H1 (cell line): ENCODE measurements around the gene BRAT1. TPM values are rescaled to one million over a fixed set of nuclear protein-coding genes. Genes with fewer than 3 reads are reported as not detected.

Experiments
- CREB1 ChIP-seq: IDR thresholded peaks from 2 replicates; pipeline ENCODE4 v1.6.1; 2012; ENCODE audit warnings: inconsistent platforms
- POLR2A ChIP-seq, 2 experiments: IDR thresholded peaks; 1 replicate in 1 of 2; 2 replicates in 1 of 2; pipeline ENCODE4 v1.6.1; 2011; ENCODE audit warnings: low read depth in 2 of 2, low read length in 2 of 2, mild to moderate bottlenecking in 2 of 2; ENCODE audit errors: control extremely low read depth in 1 of 2
- RBBP5 ChIP-seq: IDR thresholded peaks from 2 replicates; pipeline ENCODE4 v1.7.1; 2012; ENCODE audit warnings: low read depth, mild to moderate bottlenecking, inconsistent platforms, low read length, moderate library complexity, borderline replicate concordance
- polyA plus RNA-seq, 7 experiments: library from polyadenylated mRNA; depleted of rRNA in 3 of 7; stranded (reverse) in 5 of 7; unstranded in 2 of 7; fragments of >200 nt in 5 of 7; fragments of 200-250 nt in 2 of 7; gene quantifications; 1 replicate in 5 of 7; 2 replicates in 1 of 7; 4 replicates in 1 of 7; pipeline versions ENCODE4 v1.2.1 to v1.2.3, GENCODE V29; 2011 to 2013; ENCODE audit warnings: missing spikeins in 2 of 7, mixed read lengths in 2 of 7
- total RNA-seq: library from RNA; stranded (reverse); fragmentation: NEBNext Ultra II Directional; extraction: Animal tissue kit (Norgen Biotek cat#: 25700); gene quantifications from 2 replicates; pipeline ENCODE4 v1.2.1, GENCODE V29; 2021
- TF ChIP-seq, protein P1 (sequence below): fragments of 300-600 bp; sonication (generic); IDR thresholded peaks from 2 replicates; pipeline ENCODE4 v1.7.1; 2012; ENCODE audit warnings: low read length, moderate library complexity, mild to moderate bottlenecking, inconsistent platforms; ENCODE audit not compliant: insufficient replicate concordance
- TF ChIP-seq, protein P2 (sequence below): IDR thresholded peaks from 2 replicates; pipeline ENCODE4 v1.6.1; 2012; ENCODE audit warnings: inconsistent platforms

Gene BRAT1
- total and polyA plus RNA-seq, 2 of the 8 experiments (the other 6 are each of a cell fraction or from before 2014, with no cell fraction given): 36.8 to 42.3 TPM

DNA sequence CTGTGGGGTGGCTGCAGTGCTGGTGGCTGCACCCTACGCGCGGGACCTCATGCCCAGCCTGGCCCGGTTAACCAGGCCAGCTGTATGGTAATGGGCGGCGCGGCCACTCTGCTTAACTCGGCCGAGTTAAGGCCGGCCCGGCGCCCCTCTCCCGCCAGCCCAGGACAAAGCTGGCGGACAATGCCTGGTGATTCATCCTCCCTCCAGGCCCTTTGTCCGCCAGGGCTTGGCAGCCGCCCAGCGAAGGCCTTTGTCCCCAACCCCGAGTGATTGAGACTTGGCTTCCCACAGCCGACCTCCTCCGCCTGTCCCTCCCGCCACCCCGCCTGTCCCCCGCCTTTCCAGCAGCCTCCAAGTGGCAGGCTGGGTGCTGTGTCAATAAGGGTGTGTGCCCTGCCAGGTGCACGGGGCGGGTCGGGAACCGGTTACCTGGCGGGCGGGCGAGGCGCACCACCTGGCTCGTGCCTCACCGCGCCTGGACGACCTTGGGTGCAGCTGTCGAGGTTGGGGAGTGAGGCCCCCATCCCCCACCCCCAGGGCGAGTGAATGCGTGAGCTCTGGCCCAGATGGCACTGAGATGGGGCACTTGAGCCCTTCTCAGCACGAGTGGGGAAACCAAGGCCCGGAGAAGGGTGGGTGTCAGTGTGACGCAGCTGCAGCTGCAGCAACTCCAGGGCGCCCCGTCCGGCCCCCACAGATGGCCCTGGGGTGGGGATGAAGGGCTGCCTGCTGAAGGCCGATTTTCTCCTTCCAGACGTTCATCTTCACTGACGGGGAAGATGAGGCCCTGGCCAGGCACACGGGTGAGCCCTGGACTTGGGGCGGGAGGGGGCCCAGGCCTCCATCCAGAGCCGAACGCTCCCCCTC is 31.1 kb downstream of the BRAT1 start (continued):
- TF ChIP-seq, protein P1, sequence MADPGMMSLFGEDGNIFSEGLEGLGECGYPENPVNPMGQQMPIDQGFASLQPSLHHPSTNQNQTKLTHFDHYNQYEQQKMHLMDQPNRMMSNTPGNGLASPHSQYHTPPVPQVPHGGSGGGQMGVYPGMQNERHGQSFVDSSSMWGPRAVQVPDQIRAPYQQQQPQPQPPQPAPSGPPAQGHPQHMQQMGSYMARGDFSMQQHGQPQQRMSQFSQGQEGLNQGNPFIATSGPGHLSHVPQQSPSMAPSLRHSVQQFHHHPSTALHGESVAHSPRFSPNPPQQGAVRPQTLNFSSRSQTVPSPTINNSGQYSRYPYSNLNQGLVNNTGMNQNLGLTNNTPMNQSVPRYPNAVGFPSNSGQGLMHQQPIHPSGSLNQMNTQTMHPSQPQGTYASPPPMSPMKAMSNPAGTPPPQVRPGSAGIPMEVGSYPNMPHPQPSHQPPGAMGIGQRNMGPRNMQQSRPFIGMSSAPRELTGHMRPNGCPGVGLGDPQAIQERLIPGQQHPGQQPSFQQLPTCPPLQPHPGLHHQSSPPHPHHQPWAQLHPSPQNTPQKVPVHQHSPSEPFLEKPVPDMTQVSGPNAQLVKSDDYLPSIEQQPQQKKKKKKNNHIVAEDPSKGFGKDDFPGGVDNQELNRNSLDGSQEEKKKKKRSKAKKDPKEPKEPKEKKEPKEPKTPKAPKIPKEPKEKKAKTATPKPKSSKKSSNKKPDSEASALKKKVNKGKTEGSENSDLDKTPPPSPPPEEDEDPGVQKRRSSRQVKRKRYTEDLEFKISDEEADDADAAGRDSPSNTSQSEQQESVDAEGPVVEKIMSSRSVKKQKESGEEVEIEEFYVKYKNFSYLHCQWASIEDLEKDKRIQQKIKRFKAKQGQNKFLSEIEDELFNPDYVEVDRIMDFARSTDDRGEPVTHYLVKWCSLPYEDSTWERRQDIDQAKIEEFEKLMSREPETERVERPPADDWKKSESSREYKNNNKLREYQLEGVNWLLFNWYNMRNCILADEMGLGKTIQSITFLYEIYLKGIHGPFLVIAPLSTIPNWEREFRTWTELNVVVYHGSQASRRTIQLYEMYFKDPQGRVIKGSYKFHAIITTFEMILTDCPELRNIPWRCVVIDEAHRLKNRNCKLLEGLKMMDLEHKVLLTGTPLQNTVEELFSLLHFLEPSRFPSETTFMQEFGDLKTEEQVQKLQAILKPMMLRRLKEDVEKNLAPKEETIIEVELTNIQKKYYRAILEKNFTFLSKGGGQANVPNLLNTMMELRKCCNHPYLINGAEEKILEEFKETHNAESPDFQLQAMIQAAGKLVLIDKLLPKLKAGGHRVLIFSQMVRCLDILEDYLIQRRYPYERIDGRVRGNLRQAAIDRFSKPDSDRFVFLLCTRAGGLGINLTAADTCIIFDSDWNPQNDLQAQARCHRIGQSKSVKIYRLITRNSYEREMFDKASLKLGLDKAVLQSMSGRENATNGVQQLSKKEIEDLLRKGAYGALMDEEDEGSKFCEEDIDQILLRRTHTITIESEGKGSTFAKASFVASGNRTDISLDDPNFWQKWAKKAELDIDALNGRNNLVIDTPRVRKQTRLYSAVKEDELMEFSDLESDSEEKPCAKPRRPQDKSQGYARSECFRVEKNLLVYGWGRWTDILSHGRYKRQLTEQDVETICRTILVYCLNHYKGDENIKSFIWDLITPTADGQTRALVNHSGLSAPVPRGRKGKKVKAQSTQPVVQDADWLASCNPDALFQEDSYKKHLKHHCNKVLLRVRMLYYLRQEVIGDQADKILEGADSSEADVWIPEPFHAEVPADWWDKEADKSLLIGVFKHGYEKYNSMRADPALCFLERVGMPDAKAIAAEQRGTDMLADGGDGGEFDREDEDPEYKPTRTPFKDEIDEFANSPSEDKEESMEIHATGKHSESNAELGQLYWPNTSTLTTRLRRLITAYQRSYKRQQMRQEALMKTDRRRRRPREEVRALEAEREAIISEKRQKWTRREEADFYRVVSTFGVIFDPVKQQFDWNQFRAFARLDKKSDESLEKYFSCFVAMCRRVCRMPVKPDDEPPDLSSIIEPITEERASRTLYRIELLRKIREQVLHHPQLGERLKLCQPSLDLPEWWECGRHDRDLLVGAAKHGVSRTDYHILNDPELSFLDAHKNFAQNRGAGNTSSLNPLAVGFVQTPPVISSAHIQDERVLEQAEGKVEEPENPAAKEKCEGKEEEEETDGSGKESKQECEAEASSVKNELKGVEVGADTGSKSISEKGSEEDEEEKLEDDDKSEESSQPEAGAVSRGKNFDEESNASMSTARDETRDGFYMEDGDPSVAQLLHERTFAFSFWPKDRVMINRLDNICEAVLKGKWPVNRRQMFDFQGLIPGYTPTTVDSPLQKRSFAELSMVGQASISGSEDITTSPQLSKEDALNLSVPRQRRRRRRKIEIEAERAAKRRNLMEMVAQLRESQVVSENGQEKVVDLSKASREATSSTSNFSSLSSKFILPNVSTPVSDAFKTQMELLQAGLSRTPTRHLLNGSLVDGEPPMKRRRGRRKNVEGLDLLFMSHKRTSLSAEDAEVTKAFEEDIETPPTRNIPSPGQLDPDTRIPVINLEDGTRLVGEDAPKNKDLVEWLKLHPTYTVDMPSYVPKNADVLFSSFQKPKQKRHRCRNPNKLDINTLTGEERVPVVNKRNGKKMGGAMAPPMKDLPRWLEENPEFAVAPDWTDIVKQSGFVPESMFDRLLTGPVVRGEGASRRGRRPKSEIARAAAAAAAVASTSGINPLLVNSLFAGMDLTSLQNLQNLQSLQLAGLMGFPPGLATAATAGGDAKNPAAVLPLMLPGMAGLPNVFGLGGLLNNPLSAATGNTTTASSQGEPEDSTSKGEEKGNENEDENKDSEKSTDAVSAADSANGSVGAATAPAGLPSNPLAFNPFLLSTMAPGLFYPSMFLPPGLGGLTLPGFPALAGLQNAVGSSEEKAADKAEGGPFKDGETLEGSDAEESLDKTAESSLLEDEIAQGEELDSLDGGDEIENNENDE: no peak
- TF ChIP-seq RBBP5 (0 out of 2 replicates have a peak, but pooled peaks have one; percentile 16), POLR2A (IDR thresholded peaks at IDR 0.05; ENCODE audit: control extremely low read depth in 1 of 2, low read depth in 2 of 2, low read length in 2 of 2) (peak in 1 of 2 experiments; percentile 32; a peak in 1 of 3 replicates), CREB1 (peak; percentile 45; the same call in 1 of the 2 replicates)
- TF ChIP-seq, protein P2, sequence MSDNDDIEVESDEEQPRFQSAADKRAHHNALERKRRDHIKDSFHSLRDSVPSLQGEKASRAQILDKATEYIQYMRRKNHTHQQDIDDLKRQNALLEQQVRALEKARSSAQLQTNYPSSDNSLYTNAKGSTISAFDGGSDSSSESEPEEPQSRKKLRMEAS: peak; percentile 66
